ENCODE data around the gene IL13RA1. TPM values are rescaled to one million over a fixed set of nuclear protein-coding genes. Genes with fewer than 3 reads are reported as not detected.
"Not testable (repeated sequence)": the region's sequence is repeated elsewhere in the genome, so short reads cannot be mapped to it uniquely, and the experiment has no call there.

IL13RA1 gene
- total and polyA plus RNA-seq, 5 donors: 13.6 to 30.9 (median 24.5) TPM

DNA sequence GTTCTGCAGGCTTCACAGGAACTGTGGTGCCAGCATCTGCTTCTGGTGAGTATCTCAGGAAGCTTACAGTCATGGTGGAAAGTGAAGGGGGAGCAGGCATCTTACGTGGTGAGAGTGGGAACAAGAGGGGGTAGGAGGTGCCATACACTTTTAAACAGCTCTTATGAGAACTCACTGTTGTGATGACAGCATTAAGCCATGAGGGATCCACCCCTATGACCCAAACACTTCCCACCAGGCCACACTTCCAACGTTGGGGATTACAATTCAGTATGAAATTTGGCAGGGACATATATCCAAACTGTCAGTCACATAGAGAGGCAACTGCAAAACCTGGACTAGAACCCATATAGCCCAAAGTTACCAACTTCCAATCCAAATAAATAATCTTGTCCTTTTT, 53.1 kb downstream of the IL13RA1 start:
- Histone ChIP-seq H3K27me3 (ENCODE audit: control insufficient read depth, insufficient read depth) (no peaks in the 10 kb centered on the region), H3K4me3 (ENCODE audit: low read length) (no peak overlapping the region), H3K9me3 (ENCODE audit: control insufficient read depth, low read length) (no peaks in the 10 kb centered on the region), H3K4me1 (ENCODE audit: control insufficient read depth, insufficient read depth, low read length) (no peaks in the 10 kb centered on the region), H3K27ac (ENCODE audit: low read length) (no peak overlapping the region)
- ATAC-seq: peak; percentile 43 to 45
- no peak for DNase-seq
- WGBS: 36% methylated on average over 2 of the region's 2 CpGs
- intact Hi-C loops (cut with DNase I): no loop called here

DNA sequence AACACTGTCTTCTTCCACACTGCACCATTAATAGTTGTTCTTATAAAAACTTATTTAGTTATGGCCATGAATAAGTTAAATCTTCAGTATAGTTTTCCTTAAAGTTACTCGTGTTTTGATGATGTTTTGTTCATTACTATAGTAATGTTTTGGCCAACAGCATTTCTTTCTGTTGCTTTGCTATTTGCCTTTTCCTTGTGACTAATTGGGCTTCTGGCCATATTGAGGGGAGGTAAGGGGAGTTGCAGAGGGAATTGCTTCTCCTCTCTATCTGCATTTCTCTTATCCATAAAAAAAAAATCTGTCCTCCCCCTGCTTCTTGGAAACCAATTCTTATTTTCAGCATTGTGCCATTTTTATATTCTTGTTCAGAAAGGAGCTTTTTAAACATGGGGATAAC, 53.5 kb downstream of the IL13RA1 start:
- no peak for DNase-seq
- no peak overlapping the region for H3K4me3 ChIP-seq (ENCODE audit: low read length)
- no peak overlapping the region for H3K27ac ChIP-seq (ENCODE audit: low read length)
- 20% methylated on average over 1 of the region's 1 CpG for WGBS
- intact Hi-C loops (cut with DNase I): no loop called here
- no peaks in the 10 kb centered on the region for H3K4me1 ChIP-seq (ENCODE audit: control insufficient read depth, insufficient read depth, low read length)
- no peaks in the 10 kb centered on the region for H3K9me3 ChIP-seq (ENCODE audit: control insufficient read depth, low read length)
- no peaks in the 10 kb centered on the region for H3K27me3 ChIP-seq (ENCODE audit: control insufficient read depth, insufficient read depth)
- no peak for ATAC-seq

DNA sequence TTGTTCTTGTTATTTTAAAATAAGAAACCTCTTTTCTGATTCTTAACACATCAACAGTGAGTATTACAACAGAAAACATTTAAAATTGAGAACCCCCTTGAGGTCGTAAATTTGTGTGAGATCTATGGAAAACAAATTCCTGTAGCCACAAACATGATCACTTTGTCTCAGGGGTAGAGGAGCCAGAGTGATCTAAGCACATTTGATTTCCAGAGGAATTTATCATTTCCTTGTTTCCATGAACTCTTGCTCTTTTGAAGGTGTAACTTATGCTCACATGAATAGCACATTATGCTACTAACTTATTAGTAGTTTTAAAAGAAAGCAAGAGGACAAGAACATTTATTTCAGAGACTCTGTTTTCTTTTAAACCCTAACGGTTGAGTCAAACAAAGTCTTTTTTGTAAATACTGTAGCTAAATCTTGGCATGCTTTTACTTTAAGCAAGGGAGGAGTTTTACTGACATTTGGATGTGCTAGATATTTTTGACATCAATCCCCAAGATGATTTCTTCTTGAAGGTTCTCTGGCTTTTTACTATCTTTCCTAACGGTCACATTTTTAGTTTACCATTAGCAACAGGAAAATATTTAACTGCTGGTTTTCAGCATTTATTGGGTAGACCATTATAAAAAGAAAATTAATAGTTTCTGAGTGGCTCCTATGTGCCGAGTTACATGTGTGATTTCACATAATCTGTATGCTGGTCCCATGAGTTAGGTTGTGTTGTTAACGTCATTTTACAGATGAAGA, 68.3 kb downstream of the IL13RA1 start:
- DNase-seq: no peak
- H3K27me3 ChIP-seq (ENCODE audit: control insufficient read depth, insufficient read depth): no peaks in the 10 kb centered on the region
- no peaks in the 10 kb centered on the region for H3K4me1 ChIP-seq (ENCODE audit: control insufficient read depth, insufficient read depth, low read length)
- H3K27ac ChIP-seq (ENCODE audit: low read length): no peak overlapping the region
- intact Hi-C loops (cut with DNase I): no loop called here
- ATAC-seq: no peak
- H3K9me3 ChIP-seq (ENCODE audit: control insufficient read depth, low read length): no peaks in the 10 kb centered on the region
- no peak overlapping the region for H3K4me3 ChIP-seq (ENCODE audit: low read length)
- 49% methylated on average over 5 of the region's 5 CpGs for WGBS

DNA sequence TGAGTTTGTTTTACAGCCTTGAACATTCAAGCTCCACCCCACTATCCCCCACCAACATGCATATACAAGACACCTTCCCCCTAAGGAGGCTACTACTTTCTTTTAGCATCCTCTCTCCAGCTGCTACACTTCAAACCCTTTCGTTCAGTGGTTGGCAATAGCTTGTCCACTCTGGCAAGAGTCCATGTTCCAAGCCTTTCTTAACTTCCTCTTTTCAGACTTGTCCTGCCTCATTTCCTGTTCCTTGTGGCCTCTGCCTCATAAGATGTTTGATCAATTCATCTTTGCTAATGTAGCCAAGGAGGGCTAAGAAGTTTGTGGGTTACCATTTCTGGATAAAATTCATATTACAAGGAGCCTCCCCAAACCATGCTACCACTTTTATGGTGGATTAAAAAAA, 75.5 kb downstream of the IL13RA1 start:
- intact Hi-C loops (cut with DNase I): loop anchor here in 2 of 4 donors (5.0 to 10.0 kb wide), 2 partner anchors 161 to 168 kb away; no protein-coding TSS in a partner anchor
- WGBS: 16% methylated on average over 1 of the region's 1 CpG
- ATAC-seq: no peak
- Histone ChIP-seq H3K27ac (ENCODE audit: low read length) (no peak overlapping the region), H3K4me3 (ENCODE audit: low read length) (no peak overlapping the region), H3K9me3 (ENCODE audit: control insufficient read depth, low read length) (no peaks in the 10 kb centered on the region), H3K4me1 (ENCODE audit: control insufficient read depth, insufficient read depth, low read length) (no peaks in the 10 kb centered on the region), H3K27me3 (ENCODE audit: control insufficient read depth, insufficient read depth) (no peaks in the 10 kb centered on the region)
- DNase-seq: no peak

DNA sequence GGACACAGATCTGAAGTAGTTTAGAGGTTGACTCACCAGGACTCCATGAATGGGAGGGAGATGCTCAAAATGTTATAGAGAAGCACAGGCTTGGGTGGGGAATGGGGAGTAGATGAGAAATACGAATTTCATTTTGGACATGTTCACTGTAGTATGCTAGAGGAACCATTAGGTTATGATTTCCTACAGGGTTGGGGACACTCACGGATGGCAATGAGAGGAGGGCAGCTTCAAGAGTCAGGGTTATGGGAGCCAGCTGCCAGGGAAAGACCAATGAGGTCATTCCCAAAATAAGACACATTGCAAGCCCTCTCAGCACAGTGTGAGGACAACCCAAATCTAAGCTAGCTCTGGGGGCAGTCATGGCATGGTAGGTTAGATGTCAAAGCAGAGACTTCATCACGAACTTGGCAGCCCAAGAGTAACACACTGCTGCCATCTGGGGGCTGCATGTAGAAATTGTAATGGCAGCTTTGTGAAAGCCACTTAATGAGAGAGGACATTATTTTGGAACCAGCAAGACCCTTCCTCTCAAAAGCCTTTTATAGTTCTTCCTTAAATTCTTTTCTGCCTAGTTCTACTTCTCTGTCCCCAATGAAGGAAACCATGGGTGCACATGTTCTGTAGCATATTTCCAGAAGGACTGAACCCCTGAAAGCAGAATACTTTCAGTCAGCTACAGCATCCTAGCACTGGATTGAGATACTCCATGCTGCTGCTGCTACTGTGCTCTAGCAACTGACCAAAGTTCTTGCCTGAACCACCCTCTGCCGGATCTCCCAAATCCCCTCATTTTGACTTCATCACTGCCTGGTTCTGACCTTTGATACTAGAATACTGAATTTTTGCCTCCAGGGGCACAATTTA, 80.0 kb downstream of the IL13RA1 start:
- Histone ChIP-seq H3K9me3 (ENCODE audit: control insufficient read depth, low read length) (no peaks in the 10 kb centered on the region), H3K27ac (ENCODE audit: low read length) (no peak overlapping the region), H3K4me3 (ENCODE audit: low read length) (no peak overlapping the region), H3K4me1 (ENCODE audit: control insufficient read depth, insufficient read depth, low read length) (no peaks in the 10 kb centered on the region), H3K27me3 (ENCODE audit: control insufficient read depth, insufficient read depth) (no peaks in the 10 kb centered on the region)
- intact Hi-C loops (cut with DNase I): loop anchor here in 3 of 4 donors (5.0 to 10.0 kb wide), 2 partner anchors 165 to 173 kb away; no protein-coding TSS in a partner anchor
- DNase-seq (peak in 2 of 3 donors; percentile 26 to 48), ATAC-seq (peak; percentile 60 to 67)
- 37% methylated on average over 4 of the region's 4 CpGs for WGBS

DNA sequence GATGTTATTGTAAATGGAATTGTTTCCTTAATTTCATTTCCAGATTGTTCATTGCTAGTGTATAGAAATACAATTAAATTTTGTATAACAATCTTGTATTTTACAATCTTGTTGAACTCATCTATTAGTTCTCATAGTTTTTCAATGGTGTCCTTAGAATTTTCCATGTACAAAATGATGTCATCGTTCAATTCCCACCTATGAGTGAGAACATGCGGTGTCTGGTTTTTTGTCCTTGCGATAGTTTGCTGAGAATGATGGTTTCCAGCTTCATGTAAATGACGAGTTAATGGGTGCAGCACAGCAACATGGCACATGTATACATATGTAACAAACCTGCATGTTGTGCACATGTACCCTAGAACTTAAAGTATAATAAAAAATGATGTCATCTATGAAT, 89.9 kb downstream of the IL13RA1 start:
- ATAC-seq; H3K27me3 ChIP-seq (ENCODE audit: control insufficient read depth, insufficient read depth); DNase-seq; intact Hi-C loops (cut with DNase I); H3K27ac ChIP-seq (ENCODE audit: low read length); H3K9me3 ChIP-seq (ENCODE audit: control insufficient read depth, low read length); H3K4me3 ChIP-seq (ENCODE audit: low read length); H3K4me1 ChIP-seq (ENCODE audit: control insufficient read depth, insufficient read depth, low read length): not testable (repeated sequence)
- WGBS: 95% methylated on average over 4 of the region's 4 CpGs

DNA sequence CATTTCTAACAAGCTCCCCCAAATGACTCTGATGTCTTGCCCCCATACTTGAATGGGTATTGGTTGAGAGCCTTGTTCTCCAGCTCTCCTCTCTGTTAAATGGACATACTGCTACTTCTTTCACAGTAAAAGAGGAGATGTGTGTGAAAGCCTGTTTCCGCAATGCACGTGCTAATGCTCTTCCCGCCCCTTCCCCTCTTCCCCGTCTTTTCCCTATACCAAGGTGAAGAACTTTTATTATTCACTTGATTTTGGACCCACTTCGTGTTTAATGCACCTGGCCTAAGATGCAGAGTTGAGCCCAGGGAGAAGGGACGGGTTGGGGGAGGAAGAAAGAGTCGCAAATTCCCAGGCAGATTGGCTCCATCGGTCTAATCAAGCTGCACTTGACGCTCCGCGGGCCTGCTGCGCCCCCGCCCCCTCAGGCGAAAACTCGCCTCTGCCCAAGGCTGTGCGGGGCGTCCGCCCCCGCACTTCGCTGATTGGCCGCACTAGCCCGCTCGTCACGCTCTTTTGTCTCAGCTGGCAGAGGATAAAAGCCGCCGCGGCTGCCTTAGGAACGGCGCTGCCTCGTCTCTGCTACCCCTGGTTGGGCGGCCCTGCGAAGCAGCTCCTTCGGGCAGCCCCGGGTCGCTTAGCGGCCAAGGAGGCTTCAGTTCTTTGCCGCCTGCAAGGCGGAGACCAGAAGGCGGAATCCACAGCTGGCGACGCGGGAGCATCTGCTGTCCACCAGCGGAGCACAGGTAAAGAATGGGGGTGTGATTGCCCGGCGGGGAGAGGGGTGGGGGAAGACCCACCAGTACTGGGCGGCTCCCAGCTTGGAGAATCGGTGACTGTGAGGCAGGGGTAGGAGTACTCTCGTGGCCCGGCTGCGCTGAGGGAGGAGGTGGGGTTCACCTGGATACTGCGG, 96.1 kb downstream of the IL13RA1 start, which contains the start of gene ZCCHC12:
Gene ZCCHC12 (plus strand): TSS at position 562 of the 910 bp plus-strand sequence. CDS start 1,421 bp downstream, outside the sequence.
- H3K4me1 ChIP-seq (ENCODE audit: control insufficient read depth, insufficient read depth, low read length): peaks cover 5% of the 10 kb centered on the region
- DNase-seq: peak; percentile 58 to 74 (median 71)
- H3K27ac ChIP-seq (ENCODE audit: low read length): no peak within 1 kb of the TSS
- peak; percentile 74 to 87 for ATAC-seq
- H3K4me3 ChIP-seq (ENCODE audit: low read length): peak within 1 kb of the TSS; percentile 66
- 3% methylated on average over 51 of the region's 51 CpGs for WGBS
- intact Hi-C loops (cut with DNase I): no loop called here
- no peaks in the 10 kb centered on the region for H3K27me3 ChIP-seq (ENCODE audit: control insufficient read depth, insufficient read depth)
- H3K9me3 ChIP-seq (ENCODE audit: control insufficient read depth, low read length): no peaks in the 10 kb centered on the region

DNA sequence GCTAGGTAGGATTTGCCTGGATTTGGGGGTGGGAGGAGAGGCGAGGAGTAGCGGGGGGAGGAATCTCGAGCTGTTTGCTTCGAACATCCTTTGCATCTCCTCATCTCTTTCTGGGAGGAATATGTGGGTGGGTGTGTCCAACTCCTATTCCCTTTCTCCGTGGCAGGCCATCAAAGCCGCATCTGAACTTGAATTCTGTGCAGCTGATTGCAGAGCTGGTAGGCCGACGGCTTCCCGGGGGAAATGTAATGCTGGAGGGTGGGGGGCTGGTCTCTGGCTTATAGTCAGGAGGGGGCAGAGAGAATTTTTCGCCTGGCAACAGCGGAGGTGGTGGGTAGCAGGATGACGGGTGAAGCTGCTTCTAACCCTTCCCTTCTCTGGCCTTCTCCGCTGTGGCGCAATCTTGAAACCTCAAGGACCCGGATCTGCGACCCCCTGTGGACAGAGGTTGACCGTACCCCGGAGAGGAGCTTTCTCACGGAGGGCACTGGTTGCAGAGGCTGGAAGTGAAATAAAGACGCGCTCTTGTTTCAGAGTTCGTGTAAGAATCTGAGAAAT, 96.8 kb downstream of the IL13RA1 start:
- intact Hi-C loops (cut with DNase I): no loop called here
- ATAC-seq (no peak), DNase-seq (no peak)
- Histone ChIP-seq H3K9me3 (ENCODE audit: control insufficient read depth, low read length) (no peaks in the 10 kb centered on the region), H3K27me3 (ENCODE audit: control insufficient read depth, insufficient read depth) (no peaks in the 10 kb centered on the region), H3K27ac (ENCODE audit: low read length) (no peak overlapping the region), H3K4me1 (ENCODE audit: control insufficient read depth, insufficient read depth, low read length) (peaks cover 5% of the 10 kb centered on the region), H3K4me3 (ENCODE audit: low read length) (peak overlapping the region; percentile 66)
- WGBS: 4% methylated on average over 22 of the region's 22 CpGs

DNA sequence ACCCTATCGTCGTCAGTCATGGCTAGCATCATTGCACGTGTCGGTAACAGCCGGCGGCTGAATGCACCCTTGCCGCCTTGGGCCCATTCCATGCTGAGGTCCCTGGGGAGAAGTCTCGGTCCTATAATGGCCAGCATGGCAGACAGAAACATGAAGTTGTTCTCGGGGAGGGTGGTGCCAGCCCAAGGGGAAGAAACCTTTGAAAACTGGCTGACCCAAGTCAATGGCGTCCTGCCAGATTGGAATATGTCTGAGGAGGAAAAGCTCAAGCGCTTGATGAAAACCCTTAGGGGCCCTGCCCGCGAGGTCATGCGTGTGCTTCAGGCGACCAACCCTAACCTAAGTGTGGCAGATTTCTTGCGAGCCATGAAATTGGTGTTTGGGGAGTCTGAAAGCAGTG, 97.8 kb downstream of the IL13RA1 start:
- ATAC-seq: no peak
- no peaks in the 10 kb centered on the region for H3K27me3 ChIP-seq (ENCODE audit: control insufficient read depth, insufficient read depth)

DNA sequence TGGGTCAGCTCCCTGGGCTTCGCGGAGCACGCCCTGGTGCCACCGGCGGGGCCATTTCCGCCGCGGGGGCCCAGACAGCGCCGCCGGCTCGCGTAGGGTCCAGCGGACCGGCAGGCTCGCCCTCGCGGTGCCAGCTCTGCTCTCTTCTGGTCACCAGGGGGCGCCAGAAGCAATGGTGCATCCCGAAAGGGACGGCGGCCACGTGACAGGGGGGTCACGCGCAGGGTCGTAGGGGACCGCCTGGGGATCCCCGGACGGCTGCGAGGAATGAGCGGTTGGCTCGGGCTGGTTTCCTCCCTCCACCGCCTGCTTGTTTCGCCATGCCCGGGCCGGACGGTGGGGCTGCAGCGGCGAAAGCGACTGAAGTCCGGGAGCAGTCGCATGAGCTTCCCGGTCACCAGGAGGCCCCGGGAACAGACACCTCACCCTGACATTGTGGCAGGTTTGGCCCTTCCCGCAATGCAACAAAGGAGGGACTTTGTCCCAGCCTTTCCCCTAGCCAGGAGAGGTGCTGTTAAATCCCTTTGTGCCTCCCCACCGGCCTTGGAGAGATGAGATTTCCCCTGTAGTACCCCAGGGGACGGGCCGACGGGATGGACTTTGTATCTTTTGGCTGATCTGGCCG, 112.0 kb downstream of the IL13RA1 start:
- DNase-seq (peak; percentile 85 to 93 (median 91)), ATAC-seq (peak; percentile 95 to 96)
- WGBS: 3% methylated on average over 50 of the region's 50 CpGs
- intact Hi-C loops (cut with DNase I): loop anchor here in 1 of 4 donors (5.0 kb wide), 1 partner anchor 228 kb away; no protein-coding TSS in a partner anchor
- H3K27me3 ChIP-seq (ENCODE audit: control insufficient read depth, insufficient read depth): no peaks in the 10 kb centered on the region
- H3K9me3 ChIP-seq (ENCODE audit: control insufficient read depth, low read length): no peaks in the 10 kb centered on the region
- no peak overlapping the region for H3K27ac ChIP-seq (ENCODE audit: low read length)
- H3K4me1 ChIP-seq (ENCODE audit: control insufficient read depth, insufficient read depth, low read length): no peaks in the 10 kb centered on the region
- peak overlapping the region; percentile 63 for H3K4me3 ChIP-seq (ENCODE audit: low read length)

More for the DNA sequence above, 97.8 kb downstream of the IL13RA1 start:
- peak in 1 of 3 donors; percentile 18 for DNase-seq
- Histone ChIP-seq H3K4me1 (ENCODE audit: control insufficient read depth, insufficient read depth, low read length) (peaks cover 5% of the 10 kb centered on the region), H3K27ac (ENCODE audit: low read length) (no peak overlapping the region), H3K9me3 (ENCODE audit: control insufficient read depth, low read length) (no peaks in the 10 kb centered on the region), H3K4me3 (ENCODE audit: low read length) (no peak overlapping the region)
- WGBS: 17% methylated on average over 16 of the region's 16 CpGs
- intact Hi-C loops (cut with DNase I): no loop called here
